ENCODE data around the gene SH3BGR. TPM values are rescaled to one million over a fixed set of nuclear protein-coding genes. Genes with fewer than 3 reads are reported as not detected.

The SH3BGR gene
- total RNA-seq, 2 donors from 2014 or later: 18.8 to 22.4 TPM

DNA sequence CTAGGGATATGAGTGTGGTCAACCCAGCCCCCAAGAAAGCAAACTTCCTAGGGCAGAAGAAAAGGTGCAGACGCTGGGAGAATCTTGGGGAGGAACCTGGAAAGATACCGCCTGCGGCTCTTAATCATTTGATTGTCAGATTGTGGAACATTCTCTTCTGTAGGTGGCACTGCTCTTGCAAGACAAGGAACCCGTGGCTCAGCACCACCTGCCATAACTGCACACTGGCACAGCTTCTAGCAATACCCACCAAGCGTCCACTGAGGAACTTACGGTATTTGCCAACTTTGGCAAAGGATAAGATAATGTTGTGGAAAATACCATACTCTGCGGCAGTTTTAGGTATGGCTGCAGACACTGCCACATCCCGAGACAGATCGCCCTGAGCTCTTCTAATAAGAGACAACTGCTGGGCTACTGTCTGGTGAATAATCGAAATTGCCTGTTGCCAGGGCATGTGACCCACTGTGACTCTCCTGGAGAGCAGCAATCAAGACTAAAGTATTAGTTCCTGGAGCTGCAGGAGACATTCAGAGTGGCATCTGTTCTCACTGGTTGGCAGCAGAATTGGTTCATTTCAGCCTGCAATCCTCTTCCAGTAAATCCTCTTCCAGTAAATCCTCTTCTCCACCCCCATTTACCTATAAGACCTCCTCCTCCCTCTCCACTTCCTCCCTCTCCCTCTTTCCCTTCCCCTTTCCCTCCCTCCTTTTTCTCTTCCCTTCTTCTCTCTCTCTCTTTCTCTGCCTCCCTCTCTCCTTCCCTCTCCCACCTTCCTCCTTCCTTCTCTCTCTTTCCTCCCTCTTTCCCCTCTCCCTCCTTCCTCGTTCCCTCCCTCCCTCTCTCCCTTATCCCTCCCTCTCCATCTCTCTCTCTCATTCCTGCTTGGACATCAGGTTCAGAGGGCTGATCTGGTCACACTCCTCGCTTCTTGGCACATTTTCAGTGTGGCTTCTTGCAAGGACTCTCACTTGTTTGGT, 111.3 kb downstream of the SH3BGR start:
- Histone ChIP-seq H3K4me1 (ENCODE audit: control insufficient read depth, insufficient read depth, low read length) (no peaks in the 10 kb centered on the region), H3K27ac (ENCODE audit: low read depth, low read length) (no peak overlapping the region), H3K36me3 (ENCODE audit: control insufficient read depth, insufficient read depth, low read length) (no peaks in the 10 kb centered on the region), H3K4me3 (ENCODE audit: low read length) (no peak overlapping the region), H3K9me3 (ENCODE audit: control insufficient read depth, low read length) (no peaks in the 10 kb centered on the region), H3K9ac (ENCODE audit: extremely low read depth, low read length, poor library complexity, severe bottlenecking) (no peak overlapping the region), H3K27me3 (ENCODE audit: control insufficient read depth, insufficient read depth, low read length, poor library complexity, severe bottlenecking) (no peaks in the 10 kb centered on the region)
- WGBS, 2 experiments (ENCODE audit: insufficient coverage in 1 of 2, insufficient read length in 1 of 2): 92 to 94% methylated on average over 11 to 12 of the region's 12 CpGs
- Mint-ChIP-seq H3K4me1 (no peaks in the 10 kb centered on the region), H3K27me3 (ENCODE audit: insufficient read depth) (no peaks in the 10 kb centered on the region), H3K4me3 (no peak overlapping the region), H3K9me3 (peaks cover 1% of the 10 kb centered on the region), H3K36me3 (ENCODE audit: low read depth) (no peaks in the 10 kb centered on the region), H3K27ac (no peak overlapping the region)
- DNase-seq: no peak
- TF ChIP-seq, protein P1, sequence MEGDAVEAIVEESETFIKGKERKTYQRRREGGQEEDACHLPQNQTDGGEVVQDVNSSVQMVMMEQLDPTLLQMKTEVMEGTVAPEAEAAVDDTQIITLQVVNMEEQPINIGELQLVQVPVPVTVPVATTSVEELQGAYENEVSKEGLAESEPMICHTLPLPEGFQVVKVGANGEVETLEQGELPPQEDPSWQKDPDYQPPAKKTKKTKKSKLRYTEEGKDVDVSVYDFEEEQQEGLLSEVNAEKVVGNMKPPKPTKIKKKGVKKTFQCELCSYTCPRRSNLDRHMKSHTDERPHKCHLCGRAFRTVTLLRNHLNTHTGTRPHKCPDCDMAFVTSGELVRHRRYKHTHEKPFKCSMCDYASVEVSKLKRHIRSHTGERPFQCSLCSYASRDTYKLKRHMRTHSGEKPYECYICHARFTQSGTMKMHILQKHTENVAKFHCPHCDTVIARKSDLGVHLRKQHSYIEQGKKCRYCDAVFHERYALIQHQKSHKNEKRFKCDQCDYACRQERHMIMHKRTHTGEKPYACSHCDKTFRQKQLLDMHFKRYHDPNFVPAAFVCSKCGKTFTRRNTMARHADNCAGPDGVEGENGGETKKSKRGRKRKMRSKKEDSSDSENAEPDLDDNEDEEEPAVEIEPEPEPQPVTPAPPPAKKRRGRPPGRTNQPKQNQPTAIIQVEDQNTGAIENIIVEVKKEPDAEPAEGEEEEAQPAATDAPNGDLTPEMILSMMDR (conservative IDR thresholded peaks at IDR 0.05): no peak

DNA sequence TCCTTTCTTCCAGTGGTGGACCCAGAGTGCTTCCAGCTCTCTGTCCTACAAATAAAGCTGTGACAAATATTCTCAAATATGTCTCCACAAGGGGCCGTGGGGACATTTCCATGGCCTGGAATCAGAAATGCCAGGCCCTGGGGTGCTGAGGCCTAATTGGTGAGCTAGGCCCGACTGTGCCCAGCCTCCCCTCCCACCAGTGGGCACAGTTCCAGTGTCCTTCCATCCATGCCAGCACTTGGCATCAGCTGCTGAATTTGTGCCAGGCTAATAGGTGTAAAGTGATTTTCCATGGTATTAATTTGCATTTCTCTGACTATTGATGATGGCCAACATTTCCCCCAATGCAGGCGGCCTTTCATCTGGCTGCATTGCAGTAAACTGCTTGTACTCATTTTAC, 112.4 kb downstream of the SH3BGR start:
- no peaks in the 10 kb centered on the region for H3K9me3 ChIP-seq (ENCODE audit: control insufficient read depth, low read length)
- Mint-ChIP-seq H3K9me3 (no peaks in the 10 kb centered on the region), H3K4me3 (no peak overlapping the region), H3K27ac (no peak overlapping the region), H3K27me3 (ENCODE audit: insufficient read depth) (no peaks in the 10 kb centered on the region), H3K4me1 (no peaks in the 10 kb centered on the region), H3K36me3 (ENCODE audit: low read depth) (no peaks in the 10 kb centered on the region)
- no peak overlapping the region for H3K4me3 ChIP-seq (ENCODE audit: low read length)
- H3K36me3 ChIP-seq (ENCODE audit: control insufficient read depth, insufficient read depth, low read length): no peaks in the 10 kb centered on the region
- TF ChIP-seq, protein P1 (conservative IDR thresholded peaks at IDR 0.05): no peak
- no peak overlapping the region for H3K27ac ChIP-seq (ENCODE audit: low read depth, low read length)
- H3K9ac ChIP-seq (ENCODE audit: extremely low read depth, low read length, poor library complexity, severe bottlenecking): no peak overlapping the region
- no peak for DNase-seq
- WGBS, 2 experiments (ENCODE audit: insufficient coverage in 1 of 2, insufficient read length in 1 of 2): 90 to 100% methylated on average over 2 to 3 of the region's 3 CpGs
- H3K4me1 ChIP-seq (ENCODE audit: control insufficient read depth, insufficient read depth, low read length): no peaks in the 10 kb centered on the region
- no peaks in the 10 kb centered on the region for H3K27me3 ChIP-seq (ENCODE audit: control insufficient read depth, insufficient read depth, low read length, poor library complexity, severe bottlenecking)

Small RNA genes within 50 kb of the gene (microRNA-seq; reads per million reads assigned to microRNA genes)
- not detected for gene MIR6508 (ENCODE audit: borderline microRNAs expressed)

Other genes with a start within 250 kb of the SH3BGR start
- 10 to 100 TPM; 64.7 to 76.1 TPM for gene BRWD1, start 138.3 kb upstream of the SH3BGR start, total RNA-seq
- gene HMGN1, start 102.9 kb upstream of the SH3BGR start, total RNA-seq: 100 to 1,000 TPM; 526 to 626 TPM
- gene LCA5L, start 6.2 kb upstream of the SH3BGR start, total RNA-seq: 1 to 10 TPM; 2.4 to 3.6 TPM
- gene B3GALT5, start 161.0 kb downstream of the SH3BGR start, total RNA-seq: 1 to 10 TPM; 2.5 to 6.1 TPM